ENCODE measurements around the gene SLC26A2.
A peak's percentile ranks its signal among the peaks of the same experiment; 100 is the strongest.
"Not testable (repeated sequence)": the region's sequence is repeated elsewhere in the genome, so short reads cannot be mapped to it uniquely, and the experiment has no call there.

The SLC26A2 gene

GRCh38 chr5:149937610-149938009 lies 22.9 kb upstream of the SLC26A2 start:
- DNase-seq (ENCODE audit: low read depth) = no peak

GRCh38 chr5:149938279-149938678 lies 22.3 kb upstream of the SLC26A2 start:
- no peak for DNase-seq (ENCODE audit: low read depth)

- no peak for DNase-seq (ENCODE audit: low read depth)
Observed at GRCh38 chr5:149938791-149939358, 21.7 kb upstream of the SLC26A2 start.

GRCh38 chr5:149939546-149939945 lies 21.0 kb upstream of the SLC26A2 start:
- DNase-seq (ENCODE audit: low read depth) = no peak

GRCh38 chr5:149940077-149940574 lies 20.4 kb upstream of the SLC26A2 start:
- DNase-seq (ENCODE audit: low read depth) = no peak

GRCh38 chr5:149940941-149941644 lies 19.5 kb upstream of the SLC26A2 start:
- no peak for DNase-seq (ENCODE audit: low read depth)

GRCh38 chr5:149941795-149942194 lies 18.8 kb upstream of the SLC26A2 start:
- DNase-seq (ENCODE audit: low read depth) = no peak

GRCh38 chr5:149942199-149942598 lies 18.4 kb upstream of the SLC26A2 start:
- DNase-seq (ENCODE audit: low read depth) = no peak

- DNase-seq (ENCODE audit: low read depth) = not testable (repeated sequence)
Observed at GRCh38 chr5:149942741-149943169, 17.8 kb upstream of the SLC26A2 start.

- not testable (repeated sequence) for DNase-seq (ENCODE audit: low read depth)
Observed at GRCh38 chr5:149943177-149943949, 17.2 kb upstream of the SLC26A2 start.

- DNase-seq (ENCODE audit: low read depth) = no peak
Observed at GRCh38 chr5:149944666-149945065, 15.9 kb upstream of the SLC26A2 start, which contains the start of gene PDE6A. PDE6A (minus strand) TSS chr5:149944793; CDS start chr5:149944673, 120 bp downstream.

- no peak for DNase-seq (ENCODE audit: low read depth)
Observed at GRCh38 chr5:149946118-149946517, 14.4 kb upstream of the SLC26A2 start.

- DNase-seq (ENCODE audit: low read depth) = no peak
Observed at GRCh38 chr5:149948993-149949392, 11.6 kb upstream of the SLC26A2 start.

GRCh38 chr5:149951138-149951749 lies 9.3 kb upstream of the SLC26A2 start:
- no peak for DNase-seq (ENCODE audit: low read depth)

- no peak for DNase-seq (ENCODE audit: low read depth)
Observed at GRCh38 chr5:149953436-149954121, 7.0 kb upstream of the SLC26A2 start.

- DNase-seq (ENCODE audit: low read depth) = no peak
Observed at GRCh38 chr5:149954798-149955197, 5.8 kb upstream of the SLC26A2 start.

GRCh38 chr5:149956685-149957084 lies 3.9 kb upstream of the SLC26A2 start:
- no peak for DNase-seq (ENCODE audit: low read depth)

GRCh38 chr5:149957855-149958254 lies 2.7 kb upstream of the SLC26A2 start:
- DNase-seq (ENCODE audit: low read depth) = no peak

GRCh38 chr5:149959406-149960236 lies 937 bp upstream of the SLC26A2 start:
- peak; percentile 30 for DNase-seq (ENCODE audit: low read depth)

GRCh38 chr5:149961186-149961685 lies 678 bp downstream of the SLC26A2 start:
- no peak for DNase-seq (ENCODE audit: low read depth)
